ENCODE measurements around the gene DYNLT4.

GRCh38 chr1:44847845-44848244 lies 40.7 kb upstream of the DYNLT4 start:
- no peak for TF ChIP-seq CTCF (IDR thresholded peaks at IDR 0.05)
- TF ChIP-seq POLR2A (IDR thresholded peaks at IDR 0.05), result no peak

Data from tibial nerve (tissue), 3 donors.